GM19438 (cell line): ENCODE results near the gene USP54.

Experiments used
- ATAC-seq: cut with Tn5 transposase; IDR thresholded peaks from one replicate; pipeline ENCODE4 v1.9.1; 2021; ENCODE audit warnings: low read depth; ENCODE audit not compliant: unreplicated experiment

Gene USP54

GRCh38 chr10:73537709-73538108 lies 53.4 kb downstream of the USP54 start:
- ATAC-seq, result no peak

- ATAC-seq, result no peak
Observed at GRCh38 chr10:73537288-73537687, 53.9 kb downstream of the USP54 start.

- no peak for ATAC-seq
Observed at GRCh38 chr10:73534857-73535256, 56.3 kb downstream of the USP54 start.

GRCh38 chr10:73529089-73529832 lies 61.9 kb downstream of the USP54 start:
- ATAC-seq, result no peak

- no peak for ATAC-seq
Observed at GRCh38 chr10:73522263-73522662, 68.9 kb downstream of the USP54 start.

- no peak for ATAC-seq
Observed at GRCh38 chr10:73519336-73519735, 71.8 kb downstream of the USP54 start.

- ATAC-seq, result no peak
Observed at GRCh38 chr10:73517166-73517888, 73.8 kb downstream of the USP54 start.

- ATAC-seq, result no peak
Observed at GRCh38 chr10:73512207-73512743, 78.9 kb downstream of the USP54 start.

GRCh38 chr10:73509695-73510094 lies 81.4 kb downstream of the USP54 start:
- no peak for ATAC-seq

- ATAC-seq, result no peak
Observed at GRCh38 chr10:73506491-73506890, 84.7 kb downstream of the USP54 start.

- no peak for ATAC-seq
Observed at GRCh38 chr10:73506074-73506473, 85.1 kb downstream of the USP54 start.

GRCh38 chr10:73503037-73503436 lies 88.1 kb downstream of the USP54 start:
- ATAC-seq, result no peak

GRCh38 chr10:73501651-73502050 lies 89.5 kb downstream of the USP54 start:
- no peak for ATAC-seq

- ATAC-seq, result no peak
Observed at GRCh38 chr10:73497623-73498022, 93.5 kb downstream of the USP54 start.

GRCh38 chr10:73495884-73496674 lies 95.1 kb downstream of the USP54 start, which contains the start of gene PPP3CB:
TSS of gene PPP3CB (minus strand) at chr10:73496024. CDS start at chr10:73495889, 135 bp downstream.
- ATAC-seq, result peak; percentile 58

- ATAC-seq, result peak; percentile 85
Observed at GRCh38 chr10:73495226-73495883, 95.8 kb downstream of the USP54 start.

GRCh38 chr10:73494877-73495225 lies 96.3 kb downstream of the USP54 start:
- no peak for ATAC-seq

GRCh38 chr10:73494213-73494612 lies 96.9 kb downstream of the USP54 start:
- ATAC-seq, result no peak

GRCh38 chr10:73493781-73494180 lies 97.4 kb downstream of the USP54 start:
- no peak for ATAC-seq

GRCh38 chr10:73486601-73487000 lies 104.5 kb downstream of the USP54 start:
- no peak for ATAC-seq
